ENCODE results near the gene ARAP1. TPM values are rescaled to one million over a fixed set of nuclear protein-coding genes. Genes with fewer than 3 reads are reported as not detected.

ARAP1 gene
- polyA plus RNA-seq, 3 donors from 2014 or later = 4.7 to 34.6 (median 16.4) TPM

DNA sequence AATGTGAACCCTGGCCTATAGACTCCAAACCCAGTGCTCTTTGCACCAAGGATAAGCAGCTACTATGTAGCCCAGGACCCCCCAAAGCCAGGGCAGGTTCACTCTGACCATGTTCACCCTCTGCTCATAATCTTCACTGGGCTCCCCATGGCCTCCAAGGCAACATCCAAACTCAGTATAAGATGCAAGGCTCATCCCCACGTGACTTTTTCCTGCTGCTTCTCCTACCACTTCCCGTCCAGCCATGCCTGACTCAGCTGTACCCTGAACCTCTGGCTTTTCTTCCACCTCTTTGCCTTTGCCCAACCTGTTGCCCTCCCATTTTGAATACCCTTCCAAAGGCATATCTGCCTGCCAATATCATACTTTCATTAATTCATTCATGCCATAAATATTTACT is 105.7 kb downstream of the ARAP1 start:
- peaks cover 1 to 6% (median 3%) of the 10 kb centered on the region in 3 donors for H3K27me3 Mint-ChIP-seq (ENCODE audit: low read depth in 3 of 3)
- no peak overlapping the region for H3K27ac Mint-ChIP-seq
- no peaks in the 10 kb centered on the region for H3K36me3 Mint-ChIP-seq
- no peaks in the 10 kb centered on the region for H3K9me3 Mint-ChIP-seq
- no peak for DNase-seq
- peaks cover 0 to 4% of the 10 kb centered on the region in 2 donors for H3K4me1 Mint-ChIP-seq
- no peak overlapping the region for H3K4me3 Mint-ChIP-seq

DNA sequence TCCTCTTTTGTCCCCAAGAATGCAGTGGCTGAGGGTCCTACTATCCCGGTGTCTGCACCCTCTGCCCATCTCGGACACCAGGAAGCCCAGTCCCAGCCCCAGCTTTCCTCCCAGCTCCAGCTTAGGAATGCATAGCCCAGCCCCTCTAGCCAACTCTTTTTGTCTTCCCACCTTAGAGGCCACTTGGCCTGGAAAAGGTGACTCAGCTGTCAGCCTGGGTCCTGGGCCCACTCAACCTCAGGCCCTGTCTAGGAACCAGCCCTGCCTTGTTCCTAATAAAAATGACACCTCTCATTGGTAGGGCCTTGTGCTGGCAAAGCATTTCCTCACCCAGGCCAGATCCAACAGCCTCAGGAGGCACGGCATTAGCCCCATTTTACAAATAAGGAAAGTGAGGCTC is 106.2 kb downstream of the ARAP1 start:
- H3K4me3 Mint-ChIP-seq = peak overlapping the region in 1 of 5 donors; percentile 18
- no peaks in the 10 kb centered on the region for H3K36me3 Mint-ChIP-seq
- H3K4me1 Mint-ChIP-seq = peaks cover 0 to 4% of the 10 kb centered on the region in 2 donors
- H3K27me3 Mint-ChIP-seq (ENCODE audit: low read depth in 3 of 3) = peaks cover 1 to 6% (median 3%) of the 10 kb centered on the region in 3 donors
- no peak overlapping the region for H3K27ac Mint-ChIP-seq
- no peak for DNase-seq
- no peaks in the 10 kb centered on the region for H3K9me3 Mint-ChIP-seq

DNA sequence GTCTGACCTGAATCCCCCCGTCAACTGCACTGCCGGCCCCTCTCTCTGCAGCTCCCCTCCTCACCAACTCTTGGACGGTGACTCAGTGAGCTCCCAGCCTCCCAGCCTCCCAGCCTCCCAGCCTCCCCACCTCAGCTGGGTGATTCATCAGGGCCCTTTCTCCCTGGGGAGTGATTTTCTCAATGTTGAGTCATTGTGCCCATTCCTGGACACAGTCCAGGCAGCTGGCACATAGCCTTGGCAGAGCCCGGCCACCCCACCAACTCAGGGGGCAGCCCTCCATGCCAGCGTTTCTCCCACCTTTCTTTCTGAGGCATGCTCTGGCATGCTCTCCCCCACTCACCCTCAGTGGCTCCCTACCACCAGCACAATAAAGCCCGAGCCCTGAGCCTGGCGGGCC is 108.7 kb downstream of the ARAP1 start:
- Mint-ChIP-seq H3K27me3 (ENCODE audit: low read depth in 3 of 3) (peaks cover 0 to 6% (median 1%) of the 10 kb centered on the region in 3 donors), H3K4me1 (peaks cover 0 to 4% of the 10 kb centered on the region in 2 donors), H3K36me3 (no peaks in the 10 kb centered on the region), H3K27ac (peak overlapping the region in 1 of 6 donors; percentile 38), H3K9me3 (no peaks in the 10 kb centered on the region), H3K4me3 (peak overlapping the region; percentile 44 to 67 (median 63))
- no peak for DNase-seq

DNA sequence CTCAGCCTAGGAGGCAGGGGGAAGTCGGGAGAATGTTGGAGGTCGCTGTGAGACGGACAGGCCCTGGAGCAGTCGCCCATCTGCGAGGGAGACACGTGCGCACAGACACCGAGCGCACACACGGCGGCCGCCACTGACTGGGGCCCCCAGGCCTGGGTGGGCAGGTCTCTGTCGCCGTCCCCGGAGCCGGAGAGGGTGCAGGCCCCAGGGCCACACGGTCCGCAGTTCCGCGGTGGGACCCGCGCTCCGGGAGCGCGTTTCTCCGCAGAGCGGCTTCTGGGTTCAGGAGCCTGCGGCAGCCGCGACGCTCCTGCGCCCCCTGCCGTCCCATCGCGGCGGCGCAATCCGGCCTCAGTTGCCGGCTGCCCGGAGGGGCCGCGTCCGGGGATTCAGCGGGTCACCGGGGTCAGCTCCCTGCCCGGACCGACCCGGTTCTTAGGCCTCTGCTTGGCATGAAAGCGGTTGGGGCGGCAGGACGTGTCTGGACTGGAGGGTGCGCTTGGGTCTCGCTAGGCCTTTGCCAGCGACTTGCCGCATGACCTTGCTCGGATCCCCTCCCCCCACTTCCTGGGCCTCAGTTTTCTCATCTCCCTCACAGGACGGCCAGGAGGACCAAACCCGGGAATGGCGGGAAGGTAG is 109.2 kb downstream of the ARAP1 start:
- H3K27me3 Mint-ChIP-seq (ENCODE audit: low read depth in 3 of 3) = peaks cover 0 to 6% (median 4%) of the 10 kb centered on the region in 3 donors
- H3K36me3 Mint-ChIP-seq = no peaks in the 10 kb centered on the region
- DNase-seq = peak; percentile 62 to 73 (median 68)
- H3K4me3 Mint-ChIP-seq = peak overlapping the region; percentile 67 to 84 (median 76)
- H3K27ac Mint-ChIP-seq = no peak overlapping the region
- no peaks in the 10 kb centered on the region for H3K9me3 Mint-ChIP-seq
- H3K4me1 Mint-ChIP-seq = peaks cover 0 to 4% of the 10 kb centered on the region in 2 donors

DNA sequence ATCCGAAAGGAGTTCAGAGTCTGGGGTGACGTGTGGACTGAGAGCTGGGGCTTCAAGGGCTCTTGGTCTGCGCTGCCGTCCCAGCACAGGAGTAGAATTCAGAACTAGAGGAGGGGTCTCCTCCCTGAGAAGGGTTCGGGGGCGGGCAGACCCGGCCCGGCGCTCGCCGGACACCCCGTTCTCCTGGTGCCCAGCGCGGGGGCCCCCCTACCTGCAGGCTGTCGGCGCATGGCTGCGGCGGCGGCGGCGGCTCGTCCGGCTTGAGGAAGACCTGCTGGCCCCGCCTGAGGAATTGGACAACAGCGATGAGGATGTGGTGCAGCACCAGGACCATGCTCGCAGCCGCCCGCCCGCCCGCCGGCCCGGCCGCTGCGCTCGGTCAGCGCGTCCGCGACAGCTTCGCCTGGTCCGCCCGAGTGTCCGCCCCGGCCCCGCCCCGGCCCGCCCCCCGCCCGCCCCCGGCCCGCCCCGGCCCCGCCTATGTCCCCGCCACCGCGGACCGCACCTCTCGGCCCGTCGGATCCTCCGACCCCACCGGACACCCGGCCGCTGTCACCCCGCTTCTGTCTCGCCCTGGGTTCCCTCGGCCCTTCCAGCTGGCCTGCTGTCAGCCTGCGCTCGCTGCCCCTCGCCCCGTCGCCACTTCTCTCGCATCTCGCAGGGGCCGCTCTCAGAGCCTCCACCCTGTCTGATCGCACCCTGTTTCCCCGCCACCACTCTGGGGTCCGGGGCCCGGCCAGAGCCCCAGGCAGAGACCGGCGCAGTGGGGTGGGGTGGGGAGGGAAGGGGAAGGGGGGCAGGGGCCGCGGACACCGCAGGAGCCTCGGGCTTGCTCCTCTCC is 109.9 kb downstream of the ARAP1 start:
- Mint-ChIP-seq H3K4me3 (peak overlapping the region; percentile 67 to 84 (median 77)), H3K36me3 (no peaks in the 10 kb centered on the region), H3K27me3 (ENCODE audit: low read depth in 3 of 3) (peaks cover 3 to 9% (median 6%) of the 10 kb centered on the region in 3 donors), H3K9me3 (no peaks in the 10 kb centered on the region), H3K27ac (no peak overlapping the region), H3K4me1 (peaks cover 0 to 4% of the 10 kb centered on the region in 2 donors)
- DNase-seq = peak; percentile 18 to 23 (median 20)

DNA sequence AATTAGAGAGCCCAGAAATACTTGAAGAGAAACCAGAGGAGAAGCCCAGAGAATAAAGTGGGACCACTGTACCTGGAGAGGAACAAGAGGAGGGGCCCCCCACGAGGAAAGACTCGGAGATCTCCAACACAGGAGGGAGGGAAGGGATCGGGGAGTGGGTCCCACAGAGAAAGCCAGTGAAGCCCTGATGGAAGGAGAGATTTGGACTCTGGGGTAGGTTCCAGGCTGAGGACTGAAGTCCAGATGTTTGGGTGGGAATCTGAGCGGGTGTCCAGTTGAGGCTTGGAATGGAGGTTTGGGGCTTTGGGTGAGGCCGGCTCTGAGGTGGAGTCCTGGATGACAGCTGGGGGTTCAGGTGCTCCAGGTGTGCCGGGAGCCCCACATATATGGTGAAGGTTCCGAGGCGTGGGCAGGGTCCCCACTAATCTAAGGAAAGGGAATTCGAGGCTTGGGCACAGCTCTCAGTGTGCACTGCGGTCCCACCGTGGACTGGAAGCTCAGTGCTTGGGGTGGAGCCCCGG is 110.6 kb downstream of the ARAP1 start:
- Mint-ChIP-seq H3K4me1 (peaks cover 0 to 4% of the 10 kb centered on the region in 2 donors), H3K4me3 (no peak overlapping the region), H3K27me3 (ENCODE audit: low read depth in 3 of 3) (peaks cover 3 to 14% (median 5%) of the 10 kb centered on the region in 3 donors), H3K9me3 (no peaks in the 10 kb centered on the region), H3K27ac (no peak overlapping the region), H3K36me3 (no peaks in the 10 kb centered on the region)
- DNase-seq = no peak

DNA sequence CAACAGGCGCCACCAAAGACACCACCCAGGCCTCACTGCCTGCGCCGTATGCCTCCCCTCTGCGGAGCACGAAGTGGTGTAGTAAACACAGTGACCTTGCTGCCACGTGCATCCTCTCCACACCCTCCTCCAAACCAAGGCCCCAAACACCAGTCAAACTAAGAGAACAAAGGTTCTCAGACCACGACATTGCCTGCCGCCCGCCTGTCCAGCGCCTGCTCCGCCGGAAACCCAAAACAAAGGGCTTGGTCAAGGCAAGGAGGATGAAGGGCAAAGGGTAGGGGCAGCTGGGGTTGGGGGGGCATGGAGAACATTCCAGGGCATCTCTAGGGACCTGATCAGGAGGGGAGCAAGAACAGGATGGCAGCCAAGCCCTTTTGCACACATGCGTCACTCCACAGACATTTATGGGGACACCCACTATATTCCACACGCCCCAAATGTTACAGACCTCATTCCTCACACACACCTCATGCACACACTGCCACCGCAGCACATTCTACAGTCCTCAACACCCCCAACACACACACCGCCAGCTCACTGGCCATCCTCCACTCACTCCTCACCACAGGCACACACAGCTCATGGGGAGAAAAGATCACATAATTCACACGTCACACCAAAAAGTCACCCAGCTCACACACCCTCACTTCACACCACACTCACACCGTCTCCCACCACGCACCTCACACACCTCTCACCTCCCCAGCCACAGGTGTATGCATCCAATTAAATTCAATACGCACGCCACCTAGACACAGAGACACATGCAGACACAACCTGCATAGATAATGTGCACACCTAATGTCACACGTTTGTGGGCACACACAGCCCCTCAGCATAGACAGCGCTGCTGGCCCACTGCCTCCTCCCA is 112.5 kb downstream of the ARAP1 start:
- no peak overlapping the region for H3K27ac Mint-ChIP-seq
- no peaks in the 10 kb centered on the region for H3K9me3 Mint-ChIP-seq
- peaks cover 3 to 16% (median 5%) of the 10 kb centered on the region in 3 donors for H3K27me3 Mint-ChIP-seq (ENCODE audit: low read depth in 3 of 3)
- no peak for DNase-seq
- H3K4me1 Mint-ChIP-seq = peaks cover 0 to 4% of the 10 kb centered on the region in 2 donors
- no peak overlapping the region for H3K4me3 Mint-ChIP-seq
- H3K36me3 Mint-ChIP-seq = no peaks in the 10 kb centered on the region

DNA sequence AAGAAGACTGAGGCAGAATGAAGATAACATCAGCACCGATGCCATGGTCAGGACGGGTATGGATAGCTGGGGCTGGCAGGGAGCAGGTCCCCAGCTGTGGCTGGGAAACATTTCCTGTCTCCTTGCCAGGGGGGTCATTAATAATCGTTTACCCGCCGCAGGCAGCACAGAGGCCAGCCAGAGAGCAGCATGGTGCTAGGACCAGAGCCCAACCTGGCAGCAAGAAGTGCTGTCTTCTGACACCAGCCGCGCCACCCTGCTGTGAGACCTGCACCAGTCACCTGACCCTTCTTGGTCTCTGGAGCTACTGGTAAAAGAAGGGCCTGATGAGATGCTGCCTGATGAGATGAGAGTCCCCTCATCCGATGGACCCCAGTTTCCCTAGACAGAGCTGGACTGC is 114.3 kb downstream of the ARAP1 start:
- Mint-ChIP-seq H3K4me3 (peak overlapping the region in 1 of 5 donors; percentile 23), H3K36me3 (no peaks in the 10 kb centered on the region), H3K27ac (no peak overlapping the region), H3K9me3 (no peaks in the 10 kb centered on the region), H3K4me1 (no peaks in the 10 kb centered on the region), H3K27me3 (ENCODE audit: low read depth in 3 of 3) (peaks cover 0 to 16% (median 3%) of the 10 kb centered on the region in 3 donors)
- DNase-seq = no peak

DNA sequence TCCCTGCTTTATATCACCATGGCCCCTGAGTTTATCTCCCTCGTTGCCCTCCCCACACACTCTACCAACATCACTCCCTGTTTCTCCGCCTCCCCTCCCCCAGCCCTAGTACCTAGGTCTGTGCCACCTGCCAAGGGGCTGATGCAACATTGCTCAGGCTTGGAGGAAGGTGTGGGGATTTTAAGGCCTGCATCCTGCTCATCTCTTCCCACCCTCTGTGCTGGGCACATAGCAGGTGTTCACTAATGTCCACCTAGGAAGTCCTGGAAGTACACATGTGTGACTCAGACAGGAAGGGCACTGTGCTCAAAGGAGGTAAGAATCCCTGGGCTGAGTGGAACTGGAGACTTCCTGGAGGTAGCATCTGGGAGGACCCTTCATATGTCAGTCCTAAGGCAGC is 115.0 kb downstream of the ARAP1 start:
- Mint-ChIP-seq H3K4me1 (no peaks in the 10 kb centered on the region), H3K36me3 (no peaks in the 10 kb centered on the region), H3K27ac (no peak overlapping the region), H3K27me3 (ENCODE audit: low read depth in 3 of 3) (peaks cover 0 to 16% (median 3%) of the 10 kb centered on the region in 3 donors), H3K9me3 (no peaks in the 10 kb centered on the region), H3K4me3 (no peak overlapping the region)
- no peak for DNase-seq

DNA sequence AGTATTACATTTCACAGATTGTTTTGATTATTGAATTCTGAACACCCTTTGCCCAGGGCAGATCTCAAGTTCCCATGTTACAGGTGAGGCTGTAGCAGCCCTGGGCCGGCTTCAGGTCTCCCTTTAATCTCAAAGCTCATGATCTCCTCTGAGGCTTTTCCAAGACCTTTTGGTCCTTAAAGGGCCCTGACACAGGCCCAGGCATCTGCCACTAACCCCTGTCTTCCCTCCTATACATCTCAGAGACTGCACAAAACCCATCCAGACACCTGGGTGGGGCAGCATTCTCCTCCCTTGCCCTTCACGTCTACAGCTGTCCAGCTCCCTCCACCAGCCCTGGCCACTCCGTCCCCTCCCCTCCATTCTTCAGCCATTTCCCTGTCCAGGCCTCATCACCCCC is 115.8 kb downstream of the ARAP1 start:
- no peaks in the 10 kb centered on the region for H3K36me3 Mint-ChIP-seq
- no peaks in the 10 kb centered on the region for H3K9me3 Mint-ChIP-seq
- no peak overlapping the region for H3K27ac Mint-ChIP-seq
- H3K4me1 Mint-ChIP-seq = no peaks in the 10 kb centered on the region
- no peak overlapping the region for H3K4me3 Mint-ChIP-seq
- no peak for DNase-seq
- H3K27me3 Mint-ChIP-seq (ENCODE audit: low read depth in 3 of 3) = peaks cover 0 to 16% (median 3%) of the 10 kb centered on the region in 3 donors

DNA sequence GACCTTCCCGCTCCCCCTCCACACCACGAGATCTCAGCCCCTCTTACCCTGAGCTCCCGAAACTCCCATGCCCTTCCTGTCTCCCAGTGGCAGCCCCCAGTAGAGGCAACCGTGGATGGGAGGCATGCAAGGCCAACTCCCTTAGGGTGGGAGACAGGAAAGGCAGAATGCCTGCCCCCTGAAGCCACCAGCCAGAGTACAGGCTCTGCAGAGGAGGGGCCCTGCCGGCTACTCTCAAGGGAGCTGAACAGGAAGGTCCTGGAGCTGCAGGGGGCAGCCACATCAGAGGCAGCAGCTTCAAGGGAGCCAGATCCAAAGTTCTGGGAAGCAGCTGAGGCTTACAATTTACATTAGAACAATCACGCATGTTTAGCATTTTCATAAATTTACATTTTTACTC is 116.3 kb downstream of the ARAP1 start:
- no peak for DNase-seq
- Mint-ChIP-seq H3K4me1 (no peaks in the 10 kb centered on the region), H3K27ac (no peak overlapping the region), H3K27me3 (ENCODE audit: low read depth in 3 of 3) (peaks cover 0 to 16% (median 3%) of the 10 kb centered on the region in 3 donors), H3K4me3 (no peak overlapping the region), H3K9me3 (no peaks in the 10 kb centered on the region), H3K36me3 (no peaks in the 10 kb centered on the region)

DNA sequence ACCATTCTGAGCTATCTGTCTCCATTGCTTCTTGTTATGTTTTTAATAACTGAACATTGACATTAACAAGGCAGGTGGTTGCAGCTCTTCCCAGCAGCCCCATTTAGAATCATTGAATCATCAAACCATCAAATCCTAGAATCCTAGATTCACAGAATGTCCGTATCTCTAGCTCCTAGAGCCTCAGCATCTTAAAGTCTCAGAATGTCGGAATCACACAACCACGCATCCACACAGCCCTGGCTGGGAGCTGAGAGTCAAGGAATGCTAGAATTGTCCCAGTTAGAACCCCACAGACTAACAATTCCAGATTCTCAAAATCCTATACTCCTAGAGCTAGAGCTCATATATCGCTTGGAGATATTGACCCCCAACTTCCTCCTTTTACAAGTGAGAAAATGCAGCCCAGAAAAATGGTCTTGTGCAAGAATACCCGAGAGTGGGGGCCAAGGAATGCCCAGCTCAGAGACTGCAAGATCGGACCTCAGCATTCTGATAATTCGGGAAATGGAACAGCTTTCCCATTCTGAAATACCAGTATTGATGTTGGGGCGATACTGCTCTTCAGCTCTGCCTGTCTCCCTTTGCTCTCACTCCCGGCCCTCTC is 116.8 kb downstream of the ARAP1 start:
- no peak for DNase-seq
- Mint-ChIP-seq H3K9me3 (no peaks in the 10 kb centered on the region), H3K4me3 (no peak overlapping the region), H3K27me3 (ENCODE audit: low read depth in 3 of 3) (peaks cover 0 to 16% (median 3%) of the 10 kb centered on the region in 3 donors), H3K36me3 (no peaks in the 10 kb centered on the region), H3K27ac (no peak overlapping the region), H3K4me1 (no peaks in the 10 kb centered on the region)
